Stimulated activated CD8-positive, alpha-beta memory T cell treated with anti-CD3 and anti-CD28 coated beads, Interleukin-7, amount 100 ng/mL, for 4 hours (primary cell): ENCODE results near the gene LPIN3.

ENCODE experiments used
- DNase-seq, 2 donors: peaks; one replicate each; pipeline ENCODE4 v3.0.0-alpha.2; 2020; ENCODE audit warnings: low read depth in 2 of 2

LPIN3 gene

DNA sequence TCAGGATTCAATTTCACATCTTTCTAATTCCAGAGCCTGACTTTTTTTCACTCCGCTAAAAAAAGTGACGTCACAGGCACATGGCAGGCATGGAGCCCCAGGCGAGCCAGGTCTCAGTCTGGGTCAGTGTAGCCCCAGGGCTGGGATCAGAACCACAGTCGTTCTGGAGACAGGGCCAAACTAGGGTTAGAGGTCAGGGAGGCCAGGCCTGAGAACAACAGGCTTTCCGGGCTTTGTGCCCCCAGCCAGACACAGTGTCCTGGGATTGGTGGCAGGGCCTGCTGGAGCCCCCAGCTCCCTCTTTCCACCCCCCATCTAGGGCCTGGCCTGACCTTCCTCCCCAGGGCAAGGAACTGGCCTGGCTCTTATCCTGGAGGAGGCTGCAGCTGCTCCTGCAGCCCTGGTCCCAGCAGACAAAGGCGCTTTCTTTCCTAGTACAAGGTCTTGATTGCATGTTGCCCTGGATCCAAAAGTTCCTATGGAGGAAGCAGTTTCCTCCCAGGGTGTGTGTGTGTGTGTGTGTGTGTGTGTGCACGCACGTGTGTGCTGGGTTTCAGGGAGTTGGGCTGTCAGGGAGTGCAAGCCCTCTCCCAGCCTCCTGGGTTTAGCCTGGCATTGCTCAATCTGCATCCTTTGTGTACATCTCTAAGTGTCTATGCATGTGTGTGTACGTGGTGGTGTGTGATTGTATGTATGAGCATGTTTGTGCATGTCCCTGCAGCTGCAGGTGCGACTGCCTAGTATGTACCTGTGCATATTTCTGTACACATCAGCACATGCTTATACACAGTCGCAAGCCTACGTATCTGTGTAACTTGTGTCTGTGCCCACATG is 52.5 kb downstream of the LPIN3 start:
- DNase-seq = no peak

DNA sequence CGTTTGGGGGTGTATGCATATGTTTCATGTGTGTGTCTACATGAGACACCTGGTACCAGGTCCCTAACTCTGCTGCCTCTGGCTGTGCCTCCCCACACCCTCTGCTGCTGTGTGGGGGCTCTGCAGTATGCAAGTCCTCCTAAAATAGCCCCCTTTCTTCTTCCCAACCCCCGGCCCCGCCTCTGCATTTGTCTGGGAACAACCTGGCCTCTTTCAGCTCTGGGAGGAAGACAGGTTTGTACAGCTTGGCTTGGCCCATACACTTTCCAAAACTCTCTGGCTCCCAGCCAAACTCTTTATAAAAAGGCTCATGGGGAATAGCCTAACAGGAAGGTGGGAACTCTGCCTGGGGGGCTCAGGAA is 53.1 kb downstream of the LPIN3 start:
- no peak for DNase-seq

DNA sequence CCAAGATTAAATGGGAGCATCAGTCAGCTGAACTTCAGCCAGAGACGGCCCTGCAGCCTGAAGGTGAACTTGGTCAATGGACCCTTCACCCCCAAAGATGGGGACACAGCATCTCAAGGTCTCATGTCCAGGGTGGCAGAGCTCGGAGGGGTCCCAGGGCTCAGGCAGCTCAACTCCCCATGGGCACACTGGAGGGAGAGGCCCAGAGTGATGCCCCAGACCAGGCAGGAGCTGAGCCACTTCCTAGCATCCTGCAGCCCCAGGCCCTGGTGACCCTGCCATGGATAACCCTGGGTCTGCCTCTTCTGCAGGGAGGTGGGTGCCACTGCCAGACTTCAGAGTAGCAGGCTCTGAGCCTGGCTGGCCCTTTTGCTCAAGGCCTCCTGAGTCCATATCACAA is 53.5 kb downstream of the LPIN3 start:
- DNase-seq = no peak

DNA sequence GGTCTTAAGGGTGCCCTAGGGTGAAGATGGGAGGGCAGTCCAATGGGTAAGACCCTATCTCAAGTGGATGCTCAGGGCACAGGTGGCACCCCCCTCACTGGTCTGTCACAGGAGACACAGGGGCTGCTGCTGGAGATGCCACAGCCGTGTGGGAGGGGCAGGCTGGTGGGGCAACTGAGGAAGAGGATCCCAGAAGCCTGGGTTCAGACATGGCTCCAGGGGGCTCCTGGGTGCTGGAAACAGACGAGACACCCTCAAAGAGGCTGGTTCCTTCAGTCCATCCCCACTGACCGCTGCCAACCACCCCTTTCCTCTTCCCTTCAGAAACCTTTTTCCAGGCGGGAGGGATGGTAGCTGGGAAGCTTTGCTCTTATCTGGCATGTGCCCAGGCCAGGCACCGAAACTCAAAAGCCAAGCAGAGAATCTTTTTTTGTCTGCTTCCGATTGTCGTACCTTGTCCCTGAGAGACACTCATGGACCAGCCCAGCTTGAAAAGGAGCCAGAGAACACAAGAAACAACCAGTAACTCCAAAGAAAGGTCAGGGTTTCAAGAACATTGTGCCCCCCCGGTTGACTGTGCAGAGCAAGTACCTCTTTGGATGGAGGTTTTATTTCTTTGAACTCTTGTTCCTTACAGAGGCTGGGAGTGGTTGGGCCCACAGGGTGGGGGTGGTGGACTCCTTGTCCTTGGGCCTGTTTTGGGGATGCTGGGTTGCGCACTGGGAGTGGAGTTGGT is 54.5 kb downstream of the LPIN3 start:
- DNase-seq = no peak

DNA sequence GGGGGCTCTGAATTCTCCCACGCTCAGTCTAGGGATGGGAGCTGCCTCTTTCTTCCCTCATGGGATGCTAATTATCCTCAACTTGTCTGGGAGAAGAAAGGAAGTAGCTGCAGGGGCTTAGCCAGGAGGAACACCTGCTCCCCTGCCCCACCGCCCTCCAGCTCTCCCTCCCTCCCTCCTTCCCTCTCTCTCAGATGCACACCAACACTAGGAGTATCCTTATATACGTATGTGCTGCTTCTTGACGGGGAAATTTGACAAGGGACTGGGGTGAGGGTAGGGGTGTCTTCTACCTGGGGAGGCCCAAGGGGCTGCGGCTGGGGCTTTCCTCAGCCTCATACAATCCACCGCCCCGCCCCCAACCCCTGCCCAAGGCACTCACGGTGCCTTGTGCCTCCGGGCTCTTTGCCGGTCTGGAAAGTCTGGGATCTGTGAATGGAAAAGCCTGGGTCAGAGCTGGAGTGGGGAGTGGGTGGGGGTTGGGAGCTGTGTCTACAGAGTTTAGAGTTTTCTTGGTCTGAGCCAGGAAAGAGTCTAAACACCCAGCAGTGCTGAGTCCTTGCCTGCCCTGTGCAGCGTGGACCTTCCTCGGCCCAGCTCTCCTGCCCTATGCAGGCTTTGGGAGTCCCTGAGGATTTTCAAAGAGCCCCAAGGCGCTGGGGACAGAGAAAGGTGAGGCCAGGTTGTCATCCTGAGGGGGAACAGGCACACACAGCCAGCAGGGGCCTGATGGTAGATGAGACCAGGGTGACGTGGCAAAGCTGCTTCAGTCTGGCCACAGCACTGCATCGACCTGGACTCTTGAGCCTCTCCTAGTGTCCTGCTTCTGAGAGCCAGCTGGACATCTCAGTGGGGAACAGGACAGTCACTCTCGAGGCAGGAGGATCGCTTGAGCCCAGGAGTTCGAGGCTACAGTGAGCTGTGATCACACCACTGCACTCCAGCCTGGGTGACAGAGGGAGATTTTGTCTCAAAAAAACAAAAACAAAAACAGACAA is 55.3 kb downstream of the LPIN3 start:
- no peak for DNase-seq

DNA sequence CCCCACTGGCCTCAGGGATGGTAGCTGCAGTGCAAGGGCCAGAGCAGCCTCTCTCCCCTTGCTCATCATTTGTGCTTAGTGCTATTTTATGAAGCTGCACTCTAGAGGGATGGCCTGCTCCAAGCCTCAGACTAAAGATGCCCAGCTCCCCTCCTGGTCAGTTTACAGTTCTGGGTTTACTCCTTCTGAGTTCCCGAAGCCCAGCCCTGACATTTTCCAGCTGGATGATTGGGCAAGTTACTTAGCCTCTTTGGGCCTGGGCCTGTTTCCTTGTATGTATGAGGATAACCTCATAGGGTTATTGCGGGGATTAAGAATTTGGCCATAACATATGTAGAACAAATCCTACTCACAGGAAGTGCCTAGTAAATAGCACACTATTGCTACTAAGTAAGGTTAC is 57.8 kb downstream of the LPIN3 start:
- DNase-seq = no peak

DNA sequence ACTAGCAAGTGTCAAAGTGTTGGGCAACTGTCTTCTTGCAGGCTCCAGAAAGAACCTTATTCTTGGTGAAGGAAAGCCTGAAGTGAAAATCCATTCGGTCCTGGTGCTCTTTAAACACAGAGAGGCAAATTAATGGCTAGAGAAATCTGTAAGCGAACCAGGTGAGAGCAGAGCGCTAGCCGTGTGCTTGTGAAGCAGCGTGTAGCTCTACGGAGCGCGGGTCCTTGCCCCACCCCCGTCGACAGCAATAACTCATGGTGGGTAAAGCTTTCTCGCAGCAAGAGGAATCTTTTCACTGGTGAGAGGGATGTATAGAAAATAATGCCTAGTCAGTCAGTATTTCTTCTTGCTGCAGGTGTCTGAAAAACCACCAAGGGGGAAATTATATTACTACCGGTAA is 63.0 kb downstream of the LPIN3 start:
- no peak for DNase-seq

DNA sequence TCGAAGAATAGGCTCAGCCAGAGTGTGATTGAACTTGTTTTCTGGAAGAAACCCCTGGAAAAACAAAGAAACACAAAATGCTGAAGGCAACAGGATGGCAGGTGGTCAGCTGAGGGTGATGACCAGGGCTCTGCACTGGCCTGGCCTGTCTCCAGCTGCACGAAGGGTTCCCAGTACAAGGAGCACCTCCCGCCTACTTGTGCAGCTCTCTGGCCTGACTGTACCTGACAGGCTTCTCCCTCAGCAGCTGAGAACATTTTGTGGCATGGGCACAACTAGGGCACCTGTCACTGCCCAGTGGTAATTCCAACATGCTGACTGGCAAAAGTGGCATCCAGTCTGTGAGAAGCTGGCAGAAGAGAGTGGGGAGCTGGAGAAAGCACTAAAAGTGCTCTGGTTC is 64.8 kb downstream of the LPIN3 start:
- no peak for DNase-seq

DNA sequence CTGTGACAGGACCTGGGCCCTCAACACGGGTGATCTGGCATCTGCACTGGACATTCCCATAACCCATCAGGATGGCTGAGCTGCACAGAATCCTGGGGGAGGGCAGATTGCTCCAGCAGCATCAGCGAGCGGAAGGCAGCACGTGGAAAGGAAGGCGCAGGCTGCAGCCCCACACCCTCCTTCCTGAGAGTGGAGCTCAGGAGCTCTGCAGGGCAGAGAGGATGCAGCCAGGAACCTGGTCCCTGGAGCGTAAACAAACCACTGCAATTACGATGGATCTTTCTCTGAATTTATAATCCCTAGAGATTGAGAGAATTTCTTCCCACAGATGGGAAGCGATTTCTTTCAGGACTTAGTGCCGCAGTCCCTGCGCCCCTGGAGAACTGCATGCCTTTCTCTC is 65.7 kb downstream of the LPIN3 start:
- no peak for DNase-seq

DNA sequence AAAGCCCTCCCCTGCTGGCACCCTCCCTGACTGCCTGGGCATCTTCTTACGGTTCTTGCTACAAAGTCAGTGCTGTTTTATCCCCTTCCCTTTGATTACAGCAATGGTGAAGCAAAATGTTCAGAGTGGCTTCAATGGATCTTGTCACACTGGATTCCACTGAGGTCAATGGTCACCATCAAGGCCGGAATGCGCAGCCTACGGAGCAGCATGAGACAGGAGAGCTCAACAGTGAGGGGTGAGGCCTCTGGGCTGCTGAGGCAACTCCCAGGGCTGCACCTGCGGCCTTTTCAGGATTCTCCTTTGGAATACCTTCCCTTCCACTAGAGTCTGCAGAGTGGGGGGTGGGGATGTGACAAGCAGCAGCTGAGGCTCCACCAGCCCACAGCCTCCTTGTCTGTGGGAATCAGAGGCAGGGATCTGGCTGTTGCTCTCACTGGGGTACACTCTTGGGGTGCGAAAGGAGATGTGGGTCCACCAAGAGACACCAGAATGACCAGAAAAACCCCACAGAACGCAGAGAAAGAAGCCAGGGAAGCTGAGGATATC is 66.3 kb downstream of the LPIN3 start:
- DNase-seq = no peak

DNA sequence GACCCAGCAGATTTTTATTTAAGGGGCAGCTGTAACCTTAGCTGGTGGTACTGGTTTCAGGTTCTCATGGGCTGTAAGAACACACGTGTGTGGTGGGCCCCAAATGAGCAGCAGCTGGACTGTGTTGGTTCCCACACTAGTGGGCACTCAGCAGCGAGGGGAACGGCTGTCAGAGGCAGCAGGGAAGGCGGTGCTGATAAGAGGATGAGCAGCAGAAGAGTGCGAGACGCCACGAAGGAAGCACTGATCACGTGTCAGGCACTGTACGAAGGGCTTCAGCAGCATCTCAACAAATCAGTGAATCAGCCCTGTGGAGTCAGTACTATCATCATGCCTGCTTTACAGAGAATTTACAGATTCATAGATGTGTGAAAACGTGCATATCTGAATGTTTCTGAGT is 67.0 kb downstream of the LPIN3 start:
- DNase-seq = no peak

DNA sequence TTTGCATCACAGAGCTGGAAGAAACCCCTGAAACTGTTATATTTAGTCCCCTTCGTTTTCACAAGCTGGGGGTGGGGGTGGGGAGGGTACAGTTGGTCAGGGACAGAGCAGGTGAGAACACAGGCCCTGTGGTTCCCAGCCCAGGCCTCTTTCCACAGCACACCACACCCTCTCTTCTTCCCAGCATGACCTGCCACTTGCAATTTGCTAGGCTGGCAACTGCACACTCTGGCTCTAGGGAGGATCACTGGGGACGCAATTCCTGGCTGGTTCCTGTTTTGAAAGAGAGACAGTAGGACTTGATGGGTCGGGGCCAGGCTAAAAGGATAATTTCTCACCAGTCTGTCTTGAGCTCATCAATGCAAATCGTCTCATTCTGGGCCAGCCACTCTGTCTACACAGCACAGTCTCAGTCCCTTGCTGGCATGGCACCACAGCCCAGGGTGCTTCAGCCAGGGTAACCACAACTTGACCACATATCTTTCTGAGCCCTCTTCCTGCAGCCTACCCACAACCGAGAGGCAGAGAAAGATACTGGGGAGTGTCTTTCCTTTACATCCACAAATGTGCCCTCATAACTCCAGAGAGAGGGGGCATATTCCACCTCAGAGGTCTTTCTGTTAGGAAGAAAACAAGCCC is 67.7 kb downstream of the LPIN3 start:
- no peak for DNase-seq

DNA sequence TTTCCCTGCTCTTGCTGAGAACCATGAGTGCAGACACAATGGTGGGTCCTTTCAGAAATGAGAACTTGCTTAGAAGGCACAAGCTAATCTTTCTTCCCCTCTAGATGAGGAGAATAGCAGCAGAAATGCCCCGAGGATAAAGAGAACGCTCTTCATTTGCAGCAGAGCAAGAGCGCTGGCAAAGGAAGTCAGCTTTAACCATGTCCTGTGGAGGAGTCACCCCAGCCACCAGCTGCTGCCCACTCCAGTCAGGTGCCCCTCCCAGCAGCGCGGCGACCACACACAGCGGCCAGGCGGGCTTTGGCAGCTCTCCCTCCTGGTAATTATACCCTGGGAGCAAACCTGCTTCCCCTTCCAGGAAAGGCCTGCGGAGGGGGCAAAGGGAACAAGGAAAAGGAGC is 68.4 kb downstream of the LPIN3 start:
- no peak for DNase-seq
